Immature natural killer cell (primary cell): ENCODE measurements around the gene HOXD12. TPM values are rescaled to one million over a fixed set of nuclear protein-coding genes. Genes with fewer than 3 reads are reported as not detected.

Experiments used
- DNase-seq, 3 donors: peaks; one replicate each; pipeline ENCODE4 v3.0.0; 2022; ENCODE audit warnings: mixed read lengths in 1 of 3
- H3K27ac Mint-ChIP-seq, 6 donors: one replicate each; pipeline ENCODE4 v1.8.0; 2020; ENCODE audit warnings: mixed read lengths in 6 of 6, mild to moderate bottlenecking in 5 of 6, inconsistent platforms in 4 of 6, moderate library complexity in 3 of 6
- H3K27me3 Mint-ChIP-seq, 3 donors: one replicate each; pipeline ENCODE4 v1.8.0; 2020 to 2021; ENCODE audit warnings: low read depth in 3 of 3, mild to moderate bottlenecking in 3 of 3, mixed read lengths in 3 of 3, moderate library complexity in 3 of 3, inconsistent platforms in 1 of 3
- H3K36me3 Mint-ChIP-seq, 3 donors: one replicate each; pipeline ENCODE4 v1.8.0; 2020; ENCODE audit warnings: mixed read lengths in 3 of 3, inconsistent platforms in 2 of 3, mild to moderate bottlenecking in 2 of 3
- H3K4me1 Mint-ChIP-seq, 2 donors: one replicate each; pipeline ENCODE4 v1.8.0; 2020; ENCODE audit warnings: inconsistent platforms in 2 of 2, mild to moderate bottlenecking in 2 of 2, mixed read lengths in 2 of 2, moderate library complexity in 1 of 2
- H3K4me3 Mint-ChIP-seq, 5 donors: one replicate each; pipeline ENCODE4 v1.8.0; 2020; ENCODE audit warnings: mild to moderate bottlenecking in 5 of 5, mixed read lengths in 5 of 5, inconsistent platforms in 3 of 5, moderate library complexity in 3 of 5
- H3K9me3 Mint-ChIP-seq, 6 donors: one replicate each; pipeline ENCODE4 v1.8.0; 2020; ENCODE audit warnings: mild to moderate bottlenecking in 6 of 6, mixed read lengths in 6 of 6, inconsistent platforms in 4 of 6, moderate library complexity in 3 of 6
- polyA plus RNA-seq, 3 donors: library from polyadenylated mRNA; unstranded; fragments of 300-500 nt; fragmentation: Illumina TruSeq; gene quantifications; one replicate each; pipeline ENCODE4 v1.2.3, GENCODE V29; 2021

The HOXD12 gene
- polyA plus RNA-seq, 3 donors from 2014 or later: not detected

DNA sequence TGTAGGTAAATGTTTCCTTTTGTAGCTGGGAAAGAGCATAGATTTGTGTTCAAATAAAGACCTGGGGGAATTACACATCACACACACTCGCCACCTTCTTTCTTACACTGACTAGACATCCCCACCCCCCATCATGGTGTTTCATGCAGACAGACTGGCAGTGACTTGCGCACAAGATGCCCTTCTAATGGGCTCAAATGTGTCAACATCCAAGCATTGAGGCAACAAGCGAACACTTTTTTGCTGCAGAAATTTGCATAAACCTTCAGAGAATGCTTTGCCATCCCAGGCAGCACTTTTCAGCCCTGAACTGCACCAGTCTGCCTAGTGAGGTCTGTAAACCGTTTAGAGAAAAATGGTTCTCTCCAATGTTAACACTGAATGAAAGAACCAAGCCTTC lies 34.4 kb downstream of the HOXD12 start:
- Mint-ChIP-seq H3K27ac (no peak overlapping the region), H3K36me3 (peaks cover 0 to 5% (median 3%) of the 10 kb centered on the region in 3 donors), H3K9me3 (peaks cover 5 to 30% (median 8%) of the 10 kb centered on the region in 6 donors), H3K27me3 (peaks cover 67 to 76% (median 70%) of the 10 kb centered on the region in 3 donors), H3K4me1 (peaks cover 30 to 53% of the 10 kb centered on the region in 2 donors), H3K4me3 (no peak overlapping the region)
- DNase-seq: no peak

DNA sequence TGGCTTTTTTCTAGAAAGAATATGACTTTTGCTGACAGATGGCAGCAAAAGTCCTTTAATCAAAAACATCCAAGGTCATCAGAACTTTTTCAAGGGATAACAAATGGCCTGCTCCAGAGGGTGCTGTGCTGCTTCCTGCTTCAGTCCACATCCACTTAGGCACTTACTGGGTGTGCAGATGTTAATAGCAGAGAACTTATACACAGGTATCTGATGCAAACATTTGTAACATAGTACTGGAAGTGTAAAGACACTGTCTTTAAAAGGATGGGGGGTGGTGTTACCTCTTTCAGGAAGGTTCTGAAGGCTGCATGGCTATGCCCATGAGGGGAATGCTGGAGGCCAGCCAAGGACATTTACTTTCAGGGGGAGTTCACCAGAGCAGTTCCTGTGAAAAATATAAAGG lies 35.4 kb downstream of the HOXD12 start:
- peaks cover 69 to 78% (median 72%) of the 10 kb centered on the region in 3 donors for H3K27me3 Mint-ChIP-seq
- peaks cover 32 to 54% of the 10 kb centered on the region in 2 donors for H3K4me1 Mint-ChIP-seq
- peaks cover 7 to 40% (median 10%) of the 10 kb centered on the region in 6 donors for H3K9me3 Mint-ChIP-seq
- H3K27ac Mint-ChIP-seq: no peak overlapping the region
- DNase-seq: no peak
- no peak overlapping the region for H3K4me3 Mint-ChIP-seq
- H3K36me3 Mint-ChIP-seq: peaks cover 0 to 5% (median 3%) of the 10 kb centered on the region in 3 donors

DNA sequence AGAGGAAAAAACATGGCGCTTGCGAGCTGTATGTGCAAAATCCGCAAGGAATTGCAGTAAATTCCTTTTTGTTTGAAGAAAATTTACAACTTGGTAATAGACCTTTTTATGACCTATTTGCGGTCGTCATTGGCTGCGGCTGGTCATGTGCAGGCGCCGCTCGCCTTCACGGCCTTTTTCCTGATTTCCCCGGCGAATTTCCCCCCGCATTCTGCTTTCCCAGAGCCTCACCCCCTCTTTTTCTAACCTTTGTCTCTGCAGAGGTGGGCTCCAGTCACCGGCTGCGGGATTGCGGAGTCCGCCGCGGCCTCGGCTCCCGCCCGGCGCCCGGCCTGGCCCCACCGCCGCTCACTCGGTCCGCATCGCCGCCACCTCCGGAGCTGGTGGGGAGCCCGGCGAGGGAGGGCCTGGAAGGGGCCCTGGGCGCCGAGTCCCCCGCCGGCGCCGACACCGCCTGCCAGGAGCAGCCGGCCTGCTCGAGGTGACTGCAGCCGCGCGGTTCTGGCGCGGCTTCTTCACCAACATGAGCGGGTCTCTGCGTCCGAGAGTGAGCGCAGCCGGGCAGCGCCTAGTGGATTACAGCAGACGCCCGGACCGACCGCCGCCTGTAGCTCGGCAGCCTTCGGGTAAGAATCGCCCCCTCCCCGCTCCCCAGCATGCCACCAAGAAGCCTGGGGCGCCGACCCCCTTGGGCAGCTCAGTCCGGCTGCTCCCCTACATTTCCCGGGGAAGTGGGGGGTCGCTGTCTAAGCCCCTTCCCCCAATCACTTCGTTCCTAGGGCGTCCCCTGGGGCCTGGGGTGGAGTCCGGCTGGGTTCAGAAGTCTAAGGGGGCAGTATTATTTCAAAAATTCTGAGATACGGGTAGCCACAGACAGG lies 37.0 kb downstream of the HOXD12 start:
- H3K27me3 Mint-ChIP-seq: peaks cover 63 to 72% (median 66%) of the 10 kb centered on the region in 3 donors
- H3K36me3 Mint-ChIP-seq: peaks cover 0 to 5% (median 3%) of the 10 kb centered on the region in 3 donors
- peaks cover 5 to 46% (median 11%) of the 10 kb centered on the region in 6 donors for H3K9me3 Mint-ChIP-seq
- H3K27ac Mint-ChIP-seq: no peak overlapping the region
- no peak for DNase-seq
- H3K4me1 Mint-ChIP-seq: peaks cover 29 to 50% of the 10 kb centered on the region in 2 donors
- peak overlapping the region in 3 of 5 donors; percentile 33 to 49 (median 46) for H3K4me3 Mint-ChIP-seq

DNA sequence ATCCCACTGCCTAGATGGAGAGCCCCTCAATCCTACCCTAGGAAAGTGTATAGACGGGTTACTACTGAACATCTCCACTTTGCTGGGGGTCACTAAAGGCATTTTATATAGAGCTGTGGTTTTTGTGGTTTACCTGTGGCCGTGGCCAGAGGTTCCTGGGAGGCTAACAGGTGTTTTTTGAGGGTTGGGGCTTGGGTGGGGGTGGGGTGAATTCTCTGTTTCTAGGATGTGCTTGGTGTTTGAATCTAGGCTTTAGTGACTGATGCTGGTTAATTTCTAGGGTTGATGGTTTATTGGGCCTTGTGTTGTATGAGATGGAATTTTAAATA lies 37.6 kb downstream of the HOXD12 start:
- Mint-ChIP-seq H3K9me3 (peaks cover 5 to 45% (median 11%) of the 10 kb centered on the region in 6 donors), H3K27ac (no peak overlapping the region), H3K4me3 (no peak overlapping the region), H3K27me3 (peaks cover 60 to 70% (median 61%) of the 10 kb centered on the region in 3 donors), H3K36me3 (peaks cover 0 to 3% (median 2%) of the 10 kb centered on the region in 3 donors), H3K4me1 (peaks cover 27 to 44% of the 10 kb centered on the region in 2 donors)
- DNase-seq: no peak

DNA sequence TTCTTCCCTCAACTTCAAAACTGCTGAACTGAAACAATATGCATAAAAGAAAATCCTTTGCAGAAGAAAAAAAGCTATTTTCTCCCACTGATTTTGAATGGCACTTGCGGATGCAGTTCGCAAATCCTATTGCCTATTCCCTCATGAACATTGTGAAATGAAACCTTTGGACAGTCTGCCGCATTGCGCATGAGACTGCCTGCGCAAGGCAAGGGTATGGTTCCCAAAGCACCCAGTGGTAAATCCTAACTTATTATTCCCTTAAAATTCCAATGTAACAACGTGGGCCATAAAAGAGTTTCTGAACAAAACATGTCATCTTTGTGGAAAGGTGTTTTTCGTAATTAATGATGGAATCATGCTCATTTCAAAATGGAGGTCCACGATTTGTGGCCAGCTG lies 38.3 kb downstream of the HOXD12 start:
- H3K36me3 Mint-ChIP-seq: peaks cover 0 to 3% (median 0%) of the 10 kb centered on the region in 3 donors
- DNase-seq: no peak
- H3K27ac Mint-ChIP-seq: no peak overlapping the region
- peaks cover 23 to 37% of the 10 kb centered on the region in 2 donors for H3K4me1 Mint-ChIP-seq
- no peak overlapping the region for H3K4me3 Mint-ChIP-seq
- H3K27me3 Mint-ChIP-seq: peaks cover 55 to 66% (median 57%) of the 10 kb centered on the region in 3 donors
- peaks cover 5 to 41% (median 11%) of the 10 kb centered on the region in 6 donors for H3K9me3 Mint-ChIP-seq

DNA sequence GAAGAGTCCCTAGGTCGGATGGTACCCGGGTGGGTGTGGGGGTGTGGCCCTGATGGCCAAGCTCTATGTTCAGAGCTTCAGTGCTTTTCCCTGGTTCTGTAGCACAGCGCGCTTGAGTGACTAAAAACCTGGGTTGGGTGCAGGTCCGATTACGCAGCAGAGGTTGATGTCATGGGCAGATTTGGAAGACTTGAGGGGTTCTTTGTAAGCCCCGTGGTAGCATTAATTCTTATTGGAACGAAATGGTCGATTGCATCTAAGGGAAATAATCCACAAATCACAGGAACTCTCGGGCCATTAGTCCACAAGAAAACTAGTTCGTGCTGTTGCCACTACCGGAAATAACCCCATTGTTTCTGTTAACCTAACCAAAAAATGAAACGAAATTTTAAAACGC lies 38.9 kb downstream of the HOXD12 start:
- Mint-ChIP-seq H3K4me3 (peak overlapping the region in 3 of 5 donors; percentile 4 to 56 (median 17)), H3K9me3 (peaks cover 5 to 40% (median 9%) of the 10 kb centered on the region in 6 donors), H3K36me3 (peaks cover 0 to 3% (median 0%) of the 10 kb centered on the region in 3 donors), H3K4me1 (peaks cover 23 to 36% of the 10 kb centered on the region in 2 donors), H3K27me3 (peaks cover 48 to 61% (median 58%) of the 10 kb centered on the region in 3 donors), H3K27ac (no peak overlapping the region)
- no peak for DNase-seq

DNA sequence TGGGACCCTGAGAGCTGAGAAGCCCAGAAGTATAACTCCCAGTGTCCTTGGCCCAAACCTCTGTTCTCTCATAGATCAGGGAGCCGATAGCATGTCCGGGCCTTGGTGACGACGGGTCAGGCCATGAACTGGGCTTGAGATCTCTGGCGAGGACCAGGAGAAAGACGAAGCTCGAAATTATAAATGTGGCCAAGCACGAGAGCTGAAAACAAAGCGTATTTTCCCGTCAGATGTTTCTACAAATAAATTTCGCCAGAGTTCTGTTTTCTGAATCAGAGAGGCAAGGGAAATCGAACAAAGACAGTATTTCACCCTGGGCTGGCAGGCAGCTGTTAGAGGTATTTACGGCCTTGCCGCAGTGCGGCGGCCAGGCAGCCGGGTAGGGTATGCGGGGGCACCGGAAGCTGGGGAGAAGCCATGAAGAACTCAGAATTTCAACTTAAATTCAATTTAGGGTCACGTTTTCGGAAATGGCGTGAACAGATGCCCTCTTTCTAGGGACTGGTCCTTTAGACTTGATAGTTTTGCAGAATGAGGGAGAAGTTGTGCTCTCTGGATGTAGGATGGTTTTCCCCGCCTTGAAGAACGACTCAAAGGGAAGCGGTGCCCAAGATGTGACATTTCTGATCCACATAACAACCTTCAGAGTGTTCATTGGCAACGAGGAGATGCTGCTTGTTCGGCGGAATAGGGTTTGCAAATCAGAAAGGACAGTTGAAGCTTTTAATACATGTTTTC lies 39.5 kb downstream of the HOXD12 start:
- H3K27me3 Mint-ChIP-seq: peaks cover 43 to 57% (median 56%) of the 10 kb centered on the region in 3 donors
- DNase-seq: no peak
- H3K4me1 Mint-ChIP-seq: peaks cover 23 to 36% of the 10 kb centered on the region in 2 donors
- peak overlapping the region; percentile 4 to 56 (median 17) for H3K4me3 Mint-ChIP-seq
- H3K36me3 Mint-ChIP-seq: peaks cover 0 to 3% (median 0%) of the 10 kb centered on the region in 3 donors
- H3K27ac Mint-ChIP-seq: no peak overlapping the region
- H3K9me3 Mint-ChIP-seq: peaks cover 4 to 34% (median 8%) of the 10 kb centered on the region in 6 donors

DNA sequence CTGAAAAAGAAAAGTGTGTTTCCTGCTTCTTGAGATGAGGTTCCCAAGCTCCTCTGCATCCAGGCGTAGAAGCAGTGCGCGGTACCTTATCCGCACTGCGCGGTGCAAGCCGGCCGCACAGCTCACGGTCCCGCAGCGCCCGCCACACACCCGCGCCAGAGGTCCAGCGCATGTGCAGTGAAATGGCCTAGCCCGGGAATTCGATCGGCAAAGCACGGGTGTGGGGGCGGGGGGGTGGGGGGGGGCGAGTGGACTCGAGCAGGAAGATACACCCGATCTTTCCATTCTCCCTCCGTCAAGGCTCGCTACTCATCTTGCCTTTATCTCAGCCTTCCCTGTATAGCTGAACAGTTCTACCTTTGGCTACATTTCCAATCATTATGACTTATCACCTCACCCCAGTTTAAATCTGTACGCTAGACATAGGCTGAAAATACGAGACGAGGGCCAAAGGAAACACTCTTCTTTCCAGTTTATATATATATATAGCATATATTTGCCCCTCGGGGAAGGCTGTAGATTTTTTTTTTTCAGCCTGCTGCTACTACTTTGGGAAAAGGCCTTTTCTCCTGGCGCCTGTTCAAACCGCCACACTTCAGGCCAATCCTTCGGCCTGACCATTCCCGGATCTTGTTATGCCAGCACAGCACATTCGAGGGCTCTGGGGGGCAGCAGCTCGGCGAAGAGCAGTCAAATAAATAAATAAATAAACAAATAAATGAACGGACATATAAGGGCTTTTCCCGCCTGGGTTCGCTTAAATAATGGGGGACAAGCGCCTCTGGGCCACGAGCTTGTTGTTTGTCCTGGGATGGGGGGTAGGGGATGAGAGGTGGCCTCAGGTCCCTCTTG lies 40.3 kb downstream of the HOXD12 start:
- peak overlapping the region in 4 of 5 donors; percentile 13 to 56 (median 22) for H3K4me3 Mint-ChIP-seq
- H3K9me3 Mint-ChIP-seq: peaks cover 4 to 32% (median 8%) of the 10 kb centered on the region in 6 donors
- H3K4me1 Mint-ChIP-seq: peaks cover 23 to 36% of the 10 kb centered on the region in 2 donors
- no peak overlapping the region for H3K27ac Mint-ChIP-seq
- H3K27me3 Mint-ChIP-seq: peaks cover 42 to 59% (median 56%) of the 10 kb centered on the region in 3 donors
- DNase-seq: no peak
- H3K36me3 Mint-ChIP-seq: peaks cover 0 to 3% (median 0%) of the 10 kb centered on the region in 3 donors

DNA sequence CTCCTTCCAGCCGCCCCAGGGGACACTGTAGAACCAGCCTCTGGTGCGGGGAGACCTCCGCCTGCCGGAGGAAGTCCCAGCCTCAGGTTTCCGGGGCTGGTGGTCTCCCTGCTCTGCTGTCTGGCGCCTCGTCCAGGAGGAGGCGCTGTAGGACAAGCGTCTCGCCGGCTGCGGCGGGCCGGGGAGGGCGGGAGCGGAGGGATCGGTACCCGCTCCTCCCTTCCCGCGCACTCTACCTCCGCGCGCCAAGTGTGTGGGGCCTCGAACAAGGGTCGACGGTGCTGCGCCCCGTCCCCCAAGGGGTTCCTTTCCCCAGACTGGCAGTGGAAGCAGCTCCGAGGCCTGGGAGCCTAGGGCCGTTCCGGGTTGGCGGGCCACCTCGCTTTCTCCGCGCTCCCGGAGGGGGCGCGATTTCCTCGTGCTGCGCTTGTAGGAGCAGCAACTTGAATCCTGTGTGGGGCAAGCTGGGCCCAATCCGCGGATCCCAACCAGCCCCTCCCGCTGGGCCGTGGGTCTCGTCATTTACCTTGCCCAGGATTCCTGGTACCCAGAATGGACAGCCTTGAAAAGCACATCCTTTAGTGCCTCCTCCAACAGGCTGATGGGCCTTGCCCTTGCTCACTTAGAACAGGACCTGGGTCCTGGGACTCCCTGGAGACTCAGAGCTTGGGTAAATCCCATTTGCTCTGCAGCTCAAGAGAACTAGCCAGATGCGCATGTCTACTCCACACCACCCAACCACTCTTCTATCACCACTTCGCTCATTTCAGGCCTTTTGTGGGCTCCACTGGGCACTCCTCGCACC lies 41.1 kb downstream of the HOXD12 start:
- Mint-ChIP-seq H3K36me3 (peaks cover 0 to 3% (median 0%) of the 10 kb centered on the region in 3 donors), H3K27me3 (peaks cover 37 to 59% (median 53%) of the 10 kb centered on the region in 3 donors), H3K27ac (no peak overlapping the region), H3K4me3 (peak overlapping the region in 4 of 5 donors; percentile 10 to 72 (median 47)), H3K9me3 (peaks cover under 1 to 26% (median 8%) of the 10 kb centered on the region in 6 donors), H3K4me1 (peaks cover 19 to 30% of the 10 kb centered on the region in 2 donors)
- peak; percentile 39 to 56 (median 42) for DNase-seq

DNA sequence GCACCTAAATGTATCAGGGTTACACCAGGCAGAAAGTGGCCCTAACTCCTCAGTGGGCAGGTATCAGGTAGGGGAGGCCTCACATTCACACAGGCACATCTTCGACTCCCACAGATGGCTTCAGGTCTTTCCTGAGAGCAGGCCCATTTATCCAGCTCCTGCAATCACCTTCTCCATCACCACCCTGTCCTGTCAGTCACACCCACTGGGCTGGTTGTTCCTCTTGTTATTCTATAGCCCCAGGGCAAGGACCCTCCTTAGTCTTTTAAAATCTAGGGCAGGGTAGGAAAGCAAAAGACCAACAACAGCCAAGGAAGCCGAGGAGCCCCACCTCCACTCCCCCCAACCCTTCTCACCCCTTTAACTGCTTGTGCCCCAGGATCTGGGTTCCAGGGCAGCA lies 42.7 kb downstream of the HOXD12 start:
- H3K9me3 Mint-ChIP-seq: peaks cover 0 to 29% (median 8%) of the 10 kb centered on the region in 6 donors
- no peak overlapping the region for H3K27ac Mint-ChIP-seq
- H3K27me3 Mint-ChIP-seq: peaks cover 36 to 58% (median 50%) of the 10 kb centered on the region in 3 donors
- no peak overlapping the region for H3K4me3 Mint-ChIP-seq
- H3K36me3 Mint-ChIP-seq: peaks cover 0 to 3% (median 0%) of the 10 kb centered on the region in 3 donors
- DNase-seq: no peak
- H3K4me1 Mint-ChIP-seq: peaks cover 16 to 23% of the 10 kb centered on the region in 2 donors

DNA sequence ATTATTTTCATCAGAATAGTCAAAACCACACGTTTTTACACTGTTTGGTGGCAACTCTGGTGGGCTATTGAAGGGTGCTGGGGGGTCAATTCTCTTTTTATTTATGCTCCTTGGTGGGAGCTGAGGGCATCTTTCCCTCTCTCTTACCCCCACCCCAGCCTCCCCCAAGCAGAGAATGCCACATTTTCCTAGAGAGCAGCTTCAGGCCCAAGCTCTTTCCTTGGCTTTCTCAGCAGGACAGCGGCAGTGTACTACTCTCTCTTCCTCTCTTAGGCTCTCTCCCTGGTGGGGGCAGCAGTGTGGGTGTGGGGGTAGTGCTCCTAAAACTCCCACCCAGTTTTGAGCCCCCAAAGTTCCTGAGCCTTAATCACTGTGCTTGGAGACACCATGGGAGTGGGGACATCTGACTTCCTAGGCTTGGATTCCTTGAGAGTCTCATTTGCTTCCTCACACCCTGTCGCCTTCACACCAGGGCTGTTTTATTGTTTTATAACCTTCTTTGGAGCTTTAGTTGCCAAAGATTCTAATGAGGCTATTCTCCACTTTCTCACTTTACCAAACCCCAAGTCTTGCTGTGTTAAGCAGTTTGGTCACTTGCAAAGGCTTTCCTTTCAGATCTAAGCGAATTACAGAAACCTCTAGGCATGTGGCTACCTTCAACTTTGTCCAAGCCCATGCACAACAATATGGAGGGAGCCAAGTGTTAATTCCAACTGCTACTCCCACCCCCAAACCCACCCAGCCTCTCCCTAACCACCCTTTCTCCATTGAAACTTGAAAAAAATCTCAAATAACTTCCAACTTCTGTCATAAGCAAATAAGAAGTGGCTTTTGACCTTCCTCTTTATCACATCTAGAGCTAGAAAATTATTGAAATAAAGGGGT lies 45.7 kb downstream of the HOXD12 start:
- Mint-ChIP-seq H3K4me3 (no peak overlapping the region), H3K36me3 (peaks cover 0 to 4% (median 0%) of the 10 kb centered on the region in 3 donors), H3K27ac (no peak overlapping the region), H3K27me3 (peaks cover 32 to 60% (median 36%) of the 10 kb centered on the region in 3 donors), H3K9me3 (peaks cover 0 to 12% (median 2%) of the 10 kb centered on the region in 6 donors), H3K4me1 (peaks cover 6 to 7% of the 10 kb centered on the region in 2 donors)
- DNase-seq: no peak
